ENCODE measurements around the gene TRPM2. TPM values are rescaled to one million over a fixed set of nuclear protein-coding genes. Genes with fewer than 3 reads are reported as not detected.
A peak's percentile ranks its signal among the peaks of the same experiment; 100 is the strongest.

TRPM2 gene
- total and polyA plus RNA-seq, 2 of the 13 experiments (the other 11 are each of a cell fraction or from before 2014, with no cell fraction given): 0.07 to 0.20 TPM

DNA sequence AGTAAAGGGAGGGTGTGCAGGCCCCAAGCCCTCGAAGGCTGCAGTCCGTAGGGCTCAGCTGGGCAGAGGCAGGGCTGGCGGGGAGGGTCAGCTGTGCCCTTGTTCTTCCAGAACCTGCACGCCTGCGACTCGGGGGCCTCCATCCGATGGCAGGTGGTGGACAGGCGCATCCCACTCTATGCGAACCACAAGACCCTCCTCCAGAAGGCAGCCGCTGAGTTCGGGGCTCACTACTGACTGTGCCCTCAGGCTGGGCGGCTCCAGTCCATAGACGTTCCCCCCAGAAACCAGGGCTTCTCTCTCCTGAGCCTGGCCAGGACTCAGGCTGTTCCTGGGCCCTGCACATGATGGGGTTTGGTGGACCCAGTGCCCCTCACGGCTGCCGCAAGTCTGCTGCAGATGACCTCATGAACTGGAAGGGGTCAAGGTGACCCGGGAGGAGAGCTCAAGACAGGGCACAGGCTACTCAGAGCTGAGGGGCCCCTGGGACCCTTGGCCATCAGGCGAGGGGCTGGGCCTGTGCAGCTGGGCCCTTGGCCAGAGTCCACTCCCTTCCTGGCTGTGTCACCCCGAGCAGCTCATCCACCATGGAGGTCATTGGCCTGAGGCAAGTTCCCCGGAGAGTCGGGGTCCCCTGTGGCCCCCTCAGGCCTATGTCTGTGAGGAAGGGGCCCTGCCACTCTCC lies 88.3 kb downstream of the TRPM2 start:
- CTCF ChIA-PET (ENCODE audit: low intra/inter-chr PET ratio, low total read pairs): no interaction called here
- POLR2A ChIA-PET: interaction anchor here (1.0 to 2.4 kb wide), 3 partner anchors 14 to 41 kb away, joined by 3 to 5 read pairs (median 4); partner anchors contain the start of gene LRRC3
- FAIRE-seq (no peak), ATAC-seq (no peak), DNase-seq (ENCODE audit: low spot score) (no peak)
- intact Hi-C loops (cut with micrococcal nuclease; ENCODE audit: unreplicated experiment): no loop called here
- Histone ChIP-seq H3K79me2 (ENCODE audit: insufficient read depth, low read length) (no peaks in the 10 kb centered on the region), H3K27ac (ENCODE audit: extremely low read length, insufficient read depth, low read length) (no peak overlapping the region), H3K4me3 (replicated peaks in 1 of 3; ENCODE audit: insufficient read depth in 1 of 3, low read depth in 2 of 3, low read length in 3 of 3) (no peak overlapping the region; a peak in 1 of 6 replicates), H2AFZ (ENCODE audit: low read length) (no peak overlapping the region), H3K9me3 (ENCODE audit: low read length) (no peaks in the 10 kb centered on the region), H3K9ac (ENCODE audit: insufficient read depth, low read depth, low read length) (no peak overlapping the region), H3K4me1 (ENCODE audit: insufficient read depth, low read length) (peaks cover 52% of the 10 kb centered on the region), H3K36me3 (replicated peaks in 1 of 2; ENCODE audit: control insufficient read depth in 1 of 2, insufficient read depth in 2 of 2, low read length in 2 of 2) (no peaks in the 10 kb centered on the region), H3K4me2 (ENCODE audit: low read depth, low read length) (no peak overlapping the region), H3K27me3 (ENCODE audit: control insufficient read depth in 1 of 2, insufficient read depth in 2 of 2, low read length in 2 of 2) (peaks cover 2 to 20% of the 10 kb centered on the region in 2 experiments; a peak in 4 of 5 replicates), H4K20me1 (ENCODE audit: insufficient read depth, low read length) (no peaks in the 10 kb centered on the region)
- in situ Hi-C loops (cut with HindIII; ENCODE audit: extremely low pct_ligation_motif_present, low pct_unique_long_range_greater_than_20kb): loop anchor here (5.0 kb wide), 1 partner anchor 41 kb away; no protein-coding TSS in a partner anchor
- BruUV-seq (replicated peaks): no TSS peak
- no CpG with 5 or more reads among the region's 20 CpGs for WGBS (ENCODE audit: low lambda C conversion rate)
- TF ChIP-seq GFI1 (CRISPR knock-in tag; IDR thresholded peaks at IDR 0.05; ENCODE audit: borderline replicate concordance) (no peak), TBX3 (IDR thresholded peaks at IDR 0.05; ENCODE audit: borderline replicate concordance) (no peak), NFKBIZ (CRISPR knock-in tag; IDR thresholded peaks at IDR 0.05) (no peak), BRD4 (CRISPR knock-in tag; IDR thresholded peaks at IDR 0.05) (no peak), ZFX (CRISPR knock-in tag; IDR thresholded peaks at IDR 0.05; ENCODE audit: low read depth) (peak; percentile 40), ZNF678 (CRISPR knock-in tag; IDR thresholded peaks at IDR 0.05) (no peak), ZNF878 (CRISPR knock-in tag; IDR thresholded peaks at IDR 0.05) (no peak), ZSCAN31 (CRISPR knock-in tag; IDR thresholded peaks at IDR 0.05; ENCODE audit: low read depth) (no peak), ZSCAN25 (CRISPR knock-in tag; IDR thresholded peaks at IDR 0.05) (0 out of 2 replicates have a peak, but pooled peaks have one; percentile 25), ZNF547 (CRISPR knock-in tag; IDR thresholded peaks at IDR 0.05) (peak; percentile 58; the same call in 1 of the 2 replicates), ZNF263 (CRISPR knock-in tag; IDR thresholded peaks at IDR 0.05) (no peak), ZNF781 (CRISPR knock-in tag; IDR thresholded peaks at IDR 0.05; ENCODE audit: borderline replicate concordance, not compliant biosample characterization) (no peak), MLLT10 (CRISPR knock-in tag; IDR thresholded peaks at IDR 0.05) (no peak), RNF2 (conservative IDR thresholded peaks at IDR 0.05; ENCODE audit: low read depth) (no peak)
- TF ChIP-seq, protein P1, sequence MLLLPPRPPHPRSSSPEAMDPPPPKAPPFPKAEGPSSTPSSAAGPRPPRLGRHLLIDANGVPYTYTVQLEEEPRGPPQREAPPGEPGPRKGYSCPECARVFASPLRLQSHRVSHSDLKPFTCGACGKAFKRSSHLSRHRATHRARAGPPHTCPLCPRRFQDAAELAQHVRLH (CRISPR knock-in tag; IDR thresholded peaks at IDR 0.05; ENCODE audit: borderline replicate concordance, low read depth): no peak
- TF ChIP-seq, protein P2, sequence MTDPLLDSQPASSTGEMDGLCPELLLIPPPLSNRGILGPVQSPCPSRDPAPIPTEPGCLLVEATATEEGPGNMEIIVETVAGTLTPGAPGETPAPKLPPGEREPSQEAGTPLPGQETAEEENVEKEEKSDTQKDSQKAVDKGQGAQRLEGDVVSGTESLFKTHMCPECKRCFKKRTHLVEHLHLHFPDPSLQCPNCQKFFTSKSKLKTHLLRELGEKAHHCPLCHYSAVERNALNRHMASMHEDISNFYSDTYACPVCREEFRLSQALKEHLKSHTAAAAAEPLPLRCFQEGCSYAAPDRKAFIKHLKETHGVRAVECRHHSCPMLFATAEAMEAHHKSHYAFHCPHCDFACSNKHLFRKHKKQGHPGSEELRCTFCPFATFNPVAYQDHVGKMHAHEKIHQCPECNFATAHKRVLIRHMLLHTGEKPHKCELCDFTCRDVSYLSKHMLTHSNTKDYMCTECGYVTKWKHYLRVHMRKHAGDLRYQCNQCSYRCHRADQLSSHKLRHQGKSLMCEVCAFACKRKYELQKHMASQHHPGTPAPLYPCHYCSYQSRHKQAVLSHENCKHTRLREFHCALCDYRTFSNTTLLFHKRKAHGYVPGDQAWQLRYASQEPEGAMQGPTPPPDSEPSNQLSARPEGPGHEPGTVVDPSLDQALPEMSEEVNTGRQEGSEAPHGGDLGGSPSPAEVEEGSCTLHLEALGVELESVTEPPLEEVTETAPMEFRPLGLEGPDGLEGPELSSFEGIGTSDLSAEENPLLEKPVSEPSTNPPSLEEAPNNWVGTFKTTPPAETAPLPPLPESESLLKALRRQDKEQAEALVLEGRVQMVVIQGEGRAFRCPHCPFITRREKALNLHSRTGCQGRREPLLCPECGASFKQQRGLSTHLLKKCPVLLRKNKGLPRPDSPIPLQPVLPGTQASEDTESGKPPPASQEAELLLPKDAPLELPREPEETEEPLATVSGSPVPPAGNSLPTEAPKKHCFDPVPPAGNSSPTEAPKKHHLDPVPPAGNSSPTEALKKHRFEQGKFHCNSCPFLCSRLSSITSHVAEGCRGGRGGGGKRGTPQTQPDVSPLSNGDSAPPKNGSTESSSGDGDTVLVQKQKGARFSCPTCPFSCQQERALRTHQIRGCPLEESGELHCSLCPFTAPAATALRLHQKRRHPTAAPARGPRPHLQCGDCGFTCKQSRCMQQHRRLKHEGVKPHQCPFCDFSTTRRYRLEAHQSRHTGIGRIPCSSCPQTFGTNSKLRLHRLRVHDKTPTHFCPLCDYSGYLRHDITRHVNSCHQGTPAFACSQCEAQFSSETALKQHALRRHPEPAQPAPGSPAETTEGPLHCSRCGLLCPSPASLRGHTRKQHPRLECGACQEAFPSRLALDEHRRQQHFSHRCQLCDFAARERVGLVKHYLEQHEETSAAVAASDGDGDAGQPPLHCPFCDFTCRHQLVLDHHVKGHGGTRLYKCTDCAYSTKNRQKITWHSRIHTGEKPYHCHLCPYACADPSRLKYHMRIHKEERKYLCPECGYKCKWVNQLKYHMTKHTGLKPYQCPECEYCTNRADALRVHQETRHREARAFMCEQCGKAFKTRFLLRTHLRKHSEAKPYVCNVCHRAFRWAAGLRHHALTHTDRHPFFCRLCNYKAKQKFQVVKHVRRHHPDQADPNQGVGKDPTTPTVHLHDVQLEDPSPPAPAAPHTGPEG (CRISPR knock-in tag; IDR thresholded peaks at IDR 0.05): 0 out of 2 replicates have a peak, but pooled peaks have one; percentile 4
- TF ChIP-seq, protein P3, sequence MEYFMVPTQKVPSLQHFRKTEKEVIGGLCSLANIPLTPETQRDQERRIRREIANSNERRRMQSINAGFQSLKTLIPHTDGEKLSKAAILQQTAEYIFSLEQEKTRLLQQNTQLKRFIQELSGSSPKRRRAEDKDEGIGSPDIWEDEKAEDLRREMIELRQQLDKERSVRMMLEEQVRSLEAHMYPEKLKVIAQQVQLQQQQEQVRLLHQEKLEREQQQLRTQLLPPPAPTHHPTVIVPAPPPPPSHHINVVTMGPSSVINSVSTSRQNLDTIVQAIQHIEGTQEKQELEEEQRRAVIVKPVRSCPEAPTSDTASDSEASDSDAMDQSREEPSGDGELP (IDR thresholded peaks at IDR 0.05; ENCODE audit: borderline replicate concordance, low read depth): no peak

Data from HepG2 (cell line).